Skeletal muscle tissue (tissue), 5 donors: Measurements from ENCODE around the gene YIPF6. TPM values are rescaled to one million over a fixed set of nuclear protein-coding genes. Genes with fewer than 3 reads are reported as not detected.

Source experiments
- H3K27ac ChIP-seq: one replicate; pipeline ENCODE4 v1.7.0; 2013; ENCODE audit warnings: mild to moderate bottlenecking, low read depth, low read length, inconsistent platforms
- H3K27me3 ChIP-seq, 3 donors: one replicate each; pipeline ENCODE4 v1.7.0; 2013; ENCODE audit warnings: low read length in 3 of 3; ENCODE audit not compliant: control insufficient read depth in 3 of 3, insufficient read depth in 3 of 3
- H3K36me3 ChIP-seq, 3 donors: one replicate each; pipeline ENCODE4 v1.7.0; 2013; ENCODE audit warnings: low read length in 3 of 3; ENCODE audit not compliant: control insufficient read depth in 3 of 3, insufficient read depth in 3 of 3
- H3K4me1 ChIP-seq, 3 donors: one replicate each; pipeline ENCODE4 v1.7.0; 2013; ENCODE audit warnings: low read length in 3 of 3, mild to moderate bottlenecking in 3 of 3; ENCODE audit not compliant: control insufficient read depth in 3 of 3, insufficient read depth in 3 of 3
- H3K4me3 ChIP-seq, 3 donors: one replicate each; pipeline ENCODE4 v1.7.0; 2013; ENCODE audit warnings: low read length in 3 of 3
- H3K9ac ChIP-seq, 3 donors: one replicate each; pipeline ENCODE4 v1.7.0; 2013; ENCODE audit warnings: low read length in 3 of 3, mild to moderate bottlenecking in 3 of 3, moderate library complexity in 2 of 3, low read depth in 1 of 3
- H3K9me3 ChIP-seq, 3 donors: one replicate each; pipeline ENCODE4 v1.7.0; 2013; ENCODE audit warnings: low read length in 3 of 3; ENCODE audit not compliant: control insufficient read depth in 3 of 3
- small RNA-seq: library from RNA; depleted of rRNA; stranded (forward); fragments of <200 nt; gene quantifications from one replicate; pipeline ENCODE3, GENCODE V24; 2014
- total RNA-seq: library from RNA; depleted of rRNA; stranded (reverse); fragments of >200 nt; gene quantifications from one replicate; pipeline ENCODE4 v1.2.3, GENCODE V29; 2014
- donor health status: Osteomylitis.

The YIPF6 gene
- total RNA-seq, 1 donor from 2014 or later: 18.3 TPM

GRCh38 chrX:68584221-68584620 lies 85.4 kb downstream of the YIPF6 start:
- no peaks in the 10 kb centered on the region for H3K36me3 ChIP-seq
- no peak overlapping the region for H3K4me3 ChIP-seq
- no peaks in the 10 kb centered on the region for H3K4me1 ChIP-seq
- H3K27ac ChIP-seq: no peak overlapping the region
- no peak overlapping the region for H3K9ac ChIP-seq
- peaks cover 0 to 2% (median 0%) of the 10 kb centered on the region in 3 donors for H3K9me3 ChIP-seq
- peaks cover 0 to 8% (median 0%) of the 10 kb centered on the region in 3 donors for H3K27me3 ChIP-seq

Small RNAs within 50 kb of the gene (small RNA-seq; reads per million reads assigned to genes)
- gene RNU6-245P: not detected

Other genes with a start within 250 kb of the YIPF6 start
- gene OPHN1, start 65.6 kb upstream of the YIPF6 start, total RNA-seq: 16.7 TPM
- gene STARD8, start 148.6 kb downstream of the YIPF6 start, total RNA-seq: 8.9 TPM